ENCODE results near the gene TICRR. TPM values are rescaled to one million over a fixed set of nuclear protein-coding genes. Genes with fewer than 3 reads are reported as not detected.

The TICRR gene
- total RNA-seq, 1 donor from 2014 or later = 1.7 TPM

DNA sequence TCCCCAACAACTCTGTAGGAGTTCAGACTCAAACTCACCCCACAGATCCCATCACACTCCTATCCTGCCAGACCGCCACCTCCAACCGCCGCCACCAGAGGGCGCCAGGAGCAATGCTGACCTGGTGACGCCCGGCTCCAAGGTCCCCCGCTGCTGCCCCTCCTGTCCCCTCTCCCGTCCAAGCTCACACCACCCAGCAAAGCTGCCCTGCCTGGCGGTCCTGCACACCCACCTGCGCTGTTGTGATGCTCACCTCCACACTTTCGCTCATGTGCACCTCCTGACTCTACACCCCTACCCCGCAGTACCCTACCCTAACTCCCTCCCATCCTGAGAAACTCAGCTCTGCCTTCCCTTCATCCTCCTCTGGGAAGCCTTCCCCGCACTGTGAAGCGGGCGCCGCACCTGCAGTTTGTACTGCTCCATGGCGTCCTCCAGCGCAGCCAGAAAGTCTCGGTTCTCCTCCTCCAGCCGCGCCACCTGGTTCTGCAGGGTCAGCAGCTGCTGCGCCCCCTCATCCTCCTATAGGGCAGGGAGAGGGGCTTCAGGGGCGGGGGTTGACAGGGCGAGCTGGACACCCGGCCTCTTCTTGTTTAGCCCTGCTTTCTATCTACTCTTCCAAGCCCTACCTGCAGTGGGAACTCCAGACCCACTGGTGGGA is 72.1 kb downstream of the TICRR start:
- Histone ChIP-seq H3K36me3 (ENCODE audit: control insufficient read depth, insufficient read depth, low read length) (no peaks in the 10 kb centered on the region), H3K27me3 (ENCODE audit: control insufficient read depth, insufficient read depth, low read length) (no peaks in the 10 kb centered on the region), H3K4me3 (ENCODE audit: low read depth, low read length) (no peak overlapping the region)
- TF ChIP-seq, protein P1, sequence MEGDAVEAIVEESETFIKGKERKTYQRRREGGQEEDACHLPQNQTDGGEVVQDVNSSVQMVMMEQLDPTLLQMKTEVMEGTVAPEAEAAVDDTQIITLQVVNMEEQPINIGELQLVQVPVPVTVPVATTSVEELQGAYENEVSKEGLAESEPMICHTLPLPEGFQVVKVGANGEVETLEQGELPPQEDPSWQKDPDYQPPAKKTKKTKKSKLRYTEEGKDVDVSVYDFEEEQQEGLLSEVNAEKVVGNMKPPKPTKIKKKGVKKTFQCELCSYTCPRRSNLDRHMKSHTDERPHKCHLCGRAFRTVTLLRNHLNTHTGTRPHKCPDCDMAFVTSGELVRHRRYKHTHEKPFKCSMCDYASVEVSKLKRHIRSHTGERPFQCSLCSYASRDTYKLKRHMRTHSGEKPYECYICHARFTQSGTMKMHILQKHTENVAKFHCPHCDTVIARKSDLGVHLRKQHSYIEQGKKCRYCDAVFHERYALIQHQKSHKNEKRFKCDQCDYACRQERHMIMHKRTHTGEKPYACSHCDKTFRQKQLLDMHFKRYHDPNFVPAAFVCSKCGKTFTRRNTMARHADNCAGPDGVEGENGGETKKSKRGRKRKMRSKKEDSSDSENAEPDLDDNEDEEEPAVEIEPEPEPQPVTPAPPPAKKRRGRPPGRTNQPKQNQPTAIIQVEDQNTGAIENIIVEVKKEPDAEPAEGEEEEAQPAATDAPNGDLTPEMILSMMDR (IDR thresholded peaks at IDR 0.05; ENCODE audit: insufficient read depth, low read length, poor library complexity, severe bottlenecking) = peak; percentile 92
- DNase-seq (ENCODE audit: low read depth) = no peak

- no peak overlapping the region for H3K4me3 ChIP-seq (ENCODE audit: low read depth, low read length)
- no peaks in the 10 kb centered on the region for H3K36me3 ChIP-seq (ENCODE audit: control insufficient read depth, insufficient read depth, low read length)
- DNase-seq (ENCODE audit: low read depth) = no peak
- TF ChIP-seq, protein P1 (IDR thresholded peaks at IDR 0.05; ENCODE audit: insufficient read depth, low read length, poor library complexity, severe bottlenecking) = no peak
- no peaks in the 10 kb centered on the region for H3K27me3 ChIP-seq (ENCODE audit: control insufficient read depth, insufficient read depth, low read length)
These were observed 73.1 kb downstream of the TICRR start for GRCh38 chr15:89648106-89649012.

DNA sequence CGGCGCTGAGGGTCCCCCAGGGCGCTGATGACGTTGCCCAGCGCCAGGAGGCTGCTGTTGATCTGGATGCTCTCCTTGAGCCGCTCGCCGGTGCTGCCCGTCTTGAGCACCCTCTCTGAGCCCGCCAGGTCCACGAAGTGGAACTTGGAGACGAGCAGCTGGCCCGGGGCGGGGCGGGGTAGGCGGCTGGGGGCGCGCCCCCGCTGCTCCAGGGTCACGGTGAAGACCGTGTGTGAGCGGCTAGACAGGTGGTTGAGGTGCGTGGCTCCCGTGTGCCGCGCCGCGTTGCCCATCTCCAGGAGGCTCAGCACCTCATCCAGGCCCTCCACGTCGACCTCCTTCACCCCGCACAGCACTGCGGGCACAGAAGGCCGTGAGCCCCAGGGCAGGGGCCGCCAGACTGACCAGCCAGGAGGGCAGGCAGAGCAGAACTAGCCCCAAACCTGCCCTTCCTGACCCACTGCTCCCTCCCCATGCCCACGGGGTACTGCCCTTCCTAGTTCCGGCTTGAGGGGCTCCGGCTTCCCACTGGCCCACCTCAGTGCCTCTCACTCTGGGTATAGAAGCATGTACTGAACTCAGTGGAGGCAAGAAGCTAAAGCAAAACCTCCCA is 73.8 kb downstream of the TICRR start:
- DNase-seq (ENCODE audit: low read depth) = no peak
- Histone ChIP-seq H3K27me3 (ENCODE audit: control insufficient read depth, insufficient read depth, low read length) (no peaks in the 10 kb centered on the region), H3K4me3 (ENCODE audit: low read depth, low read length) (no peak overlapping the region), H3K36me3 (ENCODE audit: control insufficient read depth, insufficient read depth, low read length) (no peaks in the 10 kb centered on the region)
- TF ChIP-seq, protein P1 (IDR thresholded peaks at IDR 0.05; ENCODE audit: insufficient read depth, low read length, poor library complexity, severe bottlenecking) = no peak

DNA sequence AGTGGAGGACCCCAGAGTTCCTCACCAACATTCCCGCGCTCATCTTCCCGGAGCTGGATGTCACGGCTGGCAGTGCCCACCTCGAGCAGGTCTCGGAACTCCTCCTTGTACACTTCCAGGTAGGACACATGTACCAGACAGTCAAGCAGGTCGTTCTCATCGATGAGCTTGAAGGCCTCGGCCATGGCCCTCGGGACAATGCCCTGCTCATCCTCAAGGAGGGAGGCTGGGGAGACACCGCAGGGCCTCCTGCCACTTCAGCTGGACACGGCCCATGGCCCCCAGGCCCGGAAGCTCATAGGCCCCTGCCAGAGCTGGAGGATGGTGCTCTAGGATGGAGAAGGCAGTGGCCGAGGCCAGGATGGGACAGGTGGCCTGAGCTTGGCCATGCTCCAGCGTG is 74.4 kb downstream of the TICRR start:
- no peaks in the 10 kb centered on the region for H3K36me3 ChIP-seq (ENCODE audit: control insufficient read depth, insufficient read depth, low read length)

DNA sequence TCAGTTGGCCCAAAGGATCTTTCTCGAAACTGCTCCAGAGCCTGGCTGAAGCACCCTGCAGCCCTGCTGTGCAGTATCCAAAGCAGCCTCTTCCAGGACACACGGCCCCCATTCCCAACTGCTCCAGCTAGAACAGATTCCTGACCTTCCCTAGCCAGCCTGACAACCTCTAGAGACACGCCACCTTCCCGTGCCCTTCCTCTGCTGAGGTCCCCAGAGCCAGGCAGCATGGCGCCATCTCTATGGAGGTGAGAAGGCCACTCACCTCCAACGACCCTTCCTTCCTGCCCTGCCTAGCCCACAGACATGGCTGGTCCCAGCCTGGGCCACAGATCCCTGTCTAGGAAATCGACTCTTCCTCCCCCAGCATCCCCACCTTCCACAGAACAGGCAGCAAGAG is 76.9 kb downstream of the TICRR start:
- no peak for DNase-seq (ENCODE audit: low read depth)
- Histone ChIP-seq H3K36me3 (ENCODE audit: control insufficient read depth, insufficient read depth, low read length) (no peaks in the 10 kb centered on the region), H3K4me3 (ENCODE audit: low read depth, low read length) (no peak overlapping the region), H3K27me3 (ENCODE audit: control insufficient read depth, insufficient read depth, low read length) (no peaks in the 10 kb centered on the region)
- TF ChIP-seq, protein P1 (IDR thresholded peaks at IDR 0.05; ENCODE audit: insufficient read depth, low read length, poor library complexity, severe bottlenecking) = no peak

More for the DNA sequence above, 74.4 kb downstream of the TICRR start:
- H3K27me3 ChIP-seq (ENCODE audit: control insufficient read depth, insufficient read depth, low read length) = no peaks in the 10 kb centered on the region
- TF ChIP-seq, protein P1 (IDR thresholded peaks at IDR 0.05; ENCODE audit: insufficient read depth, low read length, poor library complexity, severe bottlenecking) = no peak
- no peak overlapping the region for H3K4me3 ChIP-seq (ENCODE audit: low read depth, low read length)
- DNase-seq (ENCODE audit: low read depth) = no peak
